AG09309 (cell line): ENCODE results near the gene IFT81.

Experiments used
- DNase-seq: peaks from one replicate; pipeline ENCODE4 v3.0.0-alpha.2; 2010; ENCODE audit warnings: low read depth
- H3K4me3 ChIP-seq: 2 replicates; pipeline ENCODE4 v1.5.1; 2011; ENCODE audit warnings: mild to moderate bottlenecking, low read depth, low read length, moderate library complexity; ENCODE audit not compliant: control insufficient read depth
- CTCF ChIP-seq: IDR thresholded peaks from 2 replicates; pipeline ENCODE4 v1.5.1; 2011; ENCODE audit warnings: mild to moderate bottlenecking, low read depth, low read length, inconsistent platforms; ENCODE audit not compliant: insufficient read depth, control insufficient read depth; ENCODE audit errors: missing control alignments

Gene IFT81

GRCh38 chr12:110134691-110135411 lies 10.7 kb downstream of the IFT81 start:
- no peak for TF ChIP-seq CTCF
- H3K4me3 ChIP-seq = no peak overlapping the region
- DNase-seq = peak; percentile 34

DNA sequence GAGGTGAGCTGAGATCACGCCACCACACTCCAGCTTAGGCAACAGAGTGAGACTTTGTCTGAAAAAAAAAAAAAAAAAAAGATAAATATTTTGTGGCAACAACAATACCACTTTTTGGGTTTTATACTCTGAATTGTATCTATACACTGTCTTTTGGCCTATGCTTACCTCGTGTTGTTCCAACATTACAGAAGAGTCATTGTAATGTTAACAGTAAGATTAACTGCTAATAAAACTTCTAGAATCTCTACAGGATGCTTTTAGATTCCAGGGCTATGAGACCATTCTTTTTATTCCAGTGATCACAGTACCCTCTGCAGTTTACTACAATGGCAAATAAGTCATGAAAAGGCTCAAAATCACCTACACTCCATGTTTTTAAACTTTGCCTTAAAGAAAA lies 11.6 kb downstream of the IFT81 start:
- no peak for DNase-seq
- no peak for TF ChIP-seq CTCF
- no peak overlapping the region for H3K4me3 ChIP-seq

GRCh38 chr12:110137786-110138185 lies 13.6 kb downstream of the IFT81 start:
- H3K4me3 ChIP-seq = no peak overlapping the region
- no peak for TF ChIP-seq CTCF
- DNase-seq = no peak

GRCh38 chr12:110141389-110141788 lies 17.2 kb downstream of the IFT81 start:
- H3K4me3 ChIP-seq = no peak overlapping the region
- TF ChIP-seq CTCF = no peak
- DNase-seq = peak; percentile 86

DNA sequence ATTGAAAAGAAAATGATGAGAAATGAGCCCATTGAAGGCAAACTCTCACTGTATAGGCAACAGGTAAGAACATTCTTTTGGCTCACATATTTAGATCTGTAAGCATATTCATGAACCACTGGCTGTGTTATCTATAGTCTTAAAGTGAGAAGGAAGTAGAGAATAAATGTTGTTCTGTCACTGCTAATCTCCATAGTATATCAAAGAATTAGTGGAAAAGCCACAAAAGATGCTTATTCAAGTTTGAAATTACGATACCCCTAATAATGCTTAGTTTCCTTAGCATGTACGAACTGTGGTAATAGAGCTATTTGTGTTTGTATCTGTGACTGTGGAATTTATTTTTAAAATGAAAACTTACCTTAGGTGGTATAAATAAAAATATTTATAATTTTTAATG lies 22.8 kb downstream of the IFT81 start:
- H3K4me3 ChIP-seq = no peak overlapping the region
- DNase-seq = no peak
- no peak for TF ChIP-seq CTCF

DNA sequence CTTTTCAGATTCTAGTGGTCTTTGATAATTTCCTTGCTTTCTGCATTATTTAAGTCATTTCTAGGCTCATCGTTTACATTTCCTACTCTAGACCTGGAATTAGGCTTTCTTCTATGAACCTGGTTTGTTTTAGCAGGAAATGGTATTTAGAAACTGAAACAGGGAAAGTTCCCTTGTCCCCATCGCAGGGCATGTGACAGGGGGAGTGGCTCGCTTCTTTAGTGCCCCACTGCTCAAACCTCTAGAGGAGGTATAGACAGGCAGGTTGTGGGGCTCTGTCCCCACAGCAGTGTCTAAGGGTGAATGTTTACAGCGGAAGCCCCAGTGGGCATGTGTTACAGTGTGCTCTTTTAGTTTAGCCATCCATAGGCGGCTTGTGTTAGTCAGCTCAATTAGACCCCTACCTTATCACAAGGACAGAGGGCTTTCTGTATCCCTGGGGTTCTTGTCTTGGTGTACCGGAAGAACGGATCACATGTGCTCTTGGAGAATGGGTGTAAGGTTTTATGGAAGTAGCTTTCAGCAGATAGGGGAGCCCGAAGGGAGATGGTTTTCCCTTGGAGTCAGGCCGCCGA lies 25.0 kb downstream of the IFT81 start:
- TF ChIP-seq CTCF = no peak
- no peak overlapping the region for H3K4me3 ChIP-seq
- DNase-seq = no peak

DNA sequence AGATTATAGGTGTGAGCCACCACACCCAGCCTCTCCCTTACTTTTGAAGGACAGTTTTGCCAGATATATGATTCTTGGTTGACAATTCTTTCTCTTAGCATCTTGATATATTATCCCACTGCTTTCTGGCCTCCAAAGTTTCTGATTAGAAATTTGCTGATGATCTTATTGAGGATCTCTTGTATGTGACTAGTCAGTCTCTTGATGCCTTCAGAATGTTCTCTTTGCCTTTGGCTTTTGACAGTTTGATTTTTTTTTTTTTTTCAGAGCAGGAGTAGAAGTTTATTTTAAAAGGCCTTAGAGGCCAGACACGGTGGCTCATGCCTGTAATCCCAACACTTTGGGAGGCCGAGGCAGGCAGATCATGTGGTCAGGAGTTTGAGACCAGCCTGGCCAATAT lies 32.6 kb downstream of the IFT81 start:
- no peak for DNase-seq

More for the DNA sequence above, 32.6 kb downstream of the IFT81 start:
- no peak overlapping the region for H3K4me3 ChIP-seq
- TF ChIP-seq CTCF = no peak
